Measurements from ENCODE around the gene POLR2H.

Gene POLR2H

GRCh38 chr3:184323696-184324095 lies 37.8 kb upstream of the POLR2H start:
- H3K27me3 ChIP-seq (ENCODE audit: control insufficient read depth, insufficient read depth, low read length) = no peaks in the 10 kb centered on the region
- no peaks in the 10 kb centered on the region for H3K4me1 ChIP-seq (ENCODE audit: control insufficient read depth, insufficient read depth, low read length)
- WGBS (ENCODE audit: insufficient coverage, insufficient read length) = no CpG with 5 or more reads among the region's 8 CpGs
- no peak for DNase-seq (ENCODE audit: low read depth, low spot score)
- H3K4me3 ChIP-seq (ENCODE audit: low read length) = no peak overlapping the region
- H3K27ac ChIP-seq (ENCODE audit: low read length) = no peak overlapping the region
- no peaks in the 10 kb centered on the region for H3K9me3 ChIP-seq (ENCODE audit: control insufficient read depth, insufficient read depth, low read length)
- peaks cover 80% of the 10 kb centered on the region for H3K36me3 ChIP-seq (ENCODE audit: control insufficient read depth, insufficient read depth, low read length)

GRCh38 chr3:184325269-184325668 lies 36.2 kb upstream of the POLR2H start:
- WGBS (ENCODE audit: insufficient coverage, insufficient read length) = no CpG with 5 or more reads among the region's 13 CpGs
- no peak overlapping the region for H3K27ac ChIP-seq (ENCODE audit: low read length)

GRCh38 chr3:184325715-184326369 lies 35.7 kb upstream of the POLR2H start:
- Histone ChIP-seq H3K27me3 (ENCODE audit: control insufficient read depth, insufficient read depth, low read length) (no peaks in the 10 kb centered on the region), H3K4me3 (ENCODE audit: low read length) (no peak overlapping the region), H3K27ac (ENCODE audit: low read length) (no peak overlapping the region), H3K36me3 (ENCODE audit: control insufficient read depth, insufficient read depth, low read length) (peaks cover 76% of the 10 kb centered on the region), H3K4me1 (ENCODE audit: control insufficient read depth, insufficient read depth, low read length) (no peaks in the 10 kb centered on the region), H3K9me3 (ENCODE audit: control insufficient read depth, insufficient read depth, low read length) (no peaks in the 10 kb centered on the region)
- WGBS (ENCODE audit: insufficient coverage, insufficient read length) = no CpG with 5 or more reads among the region's 6 CpGs
- DNase-seq (ENCODE audit: low read depth, low spot score) = no peak

More at GRCh38 chr3:184325269-184325668, 36.2 kb upstream of the POLR2H start:
- no peak overlapping the region for H3K4me3 ChIP-seq (ENCODE audit: low read length)
- H3K36me3 ChIP-seq (ENCODE audit: control insufficient read depth, insufficient read depth, low read length) = peaks cover 81% of the 10 kb centered on the region
- H3K9me3 ChIP-seq (ENCODE audit: control insufficient read depth, insufficient read depth, low read length) = no peaks in the 10 kb centered on the region
- no peaks in the 10 kb centered on the region for H3K27me3 ChIP-seq (ENCODE audit: control insufficient read depth, insufficient read depth, low read length)
- no peaks in the 10 kb centered on the region for H3K4me1 ChIP-seq (ENCODE audit: control insufficient read depth, insufficient read depth, low read length)
- no peak for DNase-seq (ENCODE audit: low read depth, low spot score)

GRCh38 chr3:184327171-184327570 lies 34.3 kb upstream of the POLR2H start:
- H3K27ac ChIP-seq (ENCODE audit: low read length) = no peak overlapping the region
- no peaks in the 10 kb centered on the region for H3K9me3 ChIP-seq (ENCODE audit: control insufficient read depth, insufficient read depth, low read length)
- H3K4me3 ChIP-seq (ENCODE audit: low read length) = no peak overlapping the region
- no peaks in the 10 kb centered on the region for H3K4me1 ChIP-seq (ENCODE audit: control insufficient read depth, insufficient read depth, low read length)
- no peak for DNase-seq (ENCODE audit: low read depth, low spot score)
- H3K36me3 ChIP-seq (ENCODE audit: control insufficient read depth, insufficient read depth, low read length) = peaks cover 77% of the 10 kb centered on the region
- H3K27me3 ChIP-seq (ENCODE audit: control insufficient read depth, insufficient read depth, low read length) = no peaks in the 10 kb centered on the region
- no CpG with 5 or more reads among the region's 21 CpGs for WGBS (ENCODE audit: insufficient coverage, insufficient read length)

- Histone ChIP-seq H3K9me3 (ENCODE audit: control insufficient read depth, insufficient read depth, low read length) (no peaks in the 10 kb centered on the region), H3K4me3 (ENCODE audit: low read length) (no peak overlapping the region), H3K4me1 (ENCODE audit: control insufficient read depth, insufficient read depth, low read length) (no peaks in the 10 kb centered on the region), H3K27ac (ENCODE audit: low read length) (no peak overlapping the region), H3K36me3 (ENCODE audit: control insufficient read depth, insufficient read depth, low read length) (peaks cover 76% of the 10 kb centered on the region), H3K27me3 (ENCODE audit: control insufficient read depth, insufficient read depth, low read length) (no peaks in the 10 kb centered on the region)
- no CpG with 5 or more reads among the region's 3 CpGs for WGBS (ENCODE audit: insufficient coverage, insufficient read length)
- no peak for DNase-seq (ENCODE audit: low read depth, low spot score)
Observed at GRCh38 chr3:184328516-184328915, 33.0 kb upstream of the POLR2H start.

- no peaks in the 10 kb centered on the region for H3K27me3 ChIP-seq (ENCODE audit: control insufficient read depth, insufficient read depth, low read length)
- no peak overlapping the region for H3K4me3 ChIP-seq (ENCODE audit: low read length)
- H3K4me1 ChIP-seq (ENCODE audit: control insufficient read depth, insufficient read depth, low read length) = peaks cover 3% of the 10 kb centered on the region; the same call in 1 of the 2 replicates
- no peaks in the 10 kb centered on the region for H3K9me3 ChIP-seq (ENCODE audit: control insufficient read depth, insufficient read depth, low read length)
- no peak overlapping the region for H3K27ac ChIP-seq (ENCODE audit: low read length)
- peaks cover 47% of the 10 kb centered on the region for H3K36me3 ChIP-seq (ENCODE audit: control insufficient read depth, insufficient read depth, low read length)
- DNase-seq (ENCODE audit: low read depth, low spot score) = no peak
- WGBS (ENCODE audit: insufficient coverage, insufficient read length) = no CpG with 5 or more reads among the region's 10 CpGs
Observed at GRCh38 chr3:184332370-184333090, 29.0 kb upstream of the POLR2H start.

- WGBS (ENCODE audit: insufficient coverage, insufficient read length) = no CpG with 5 or more reads among the region's 6 CpGs
- no peaks in the 10 kb centered on the region for H3K27me3 ChIP-seq (ENCODE audit: control insufficient read depth, insufficient read depth, low read length)
- peaks cover 3% of the 10 kb centered on the region; the same call in 1 of the 2 replicates for H3K4me1 ChIP-seq (ENCODE audit: control insufficient read depth, insufficient read depth, low read length)
- no peak for DNase-seq (ENCODE audit: low read depth, low spot score)
- no peaks in the 10 kb centered on the region for H3K9me3 ChIP-seq (ENCODE audit: control insufficient read depth, insufficient read depth, low read length)
- H3K36me3 ChIP-seq (ENCODE audit: control insufficient read depth, insufficient read depth, low read length) = peaks cover 43% of the 10 kb centered on the region
- H3K27ac ChIP-seq (ENCODE audit: low read length) = no peak overlapping the region
- no peak overlapping the region for H3K4me3 ChIP-seq (ENCODE audit: low read length)
Observed at GRCh38 chr3:184333190-184333589, 28.3 kb upstream of the POLR2H start.

- Histone ChIP-seq H3K27ac (ENCODE audit: low read length) (no peak overlapping the region), H3K36me3 (ENCODE audit: control insufficient read depth, insufficient read depth, low read length) (peaks cover 38% of the 10 kb centered on the region)
Observed at GRCh38 chr3:184333700-184334099, 27.8 kb upstream of the POLR2H start.

GRCh38 chr3:184334470-184335158 lies 26.9 kb upstream of the POLR2H start:
- H3K27ac ChIP-seq (ENCODE audit: low read length) = no peak overlapping the region
- H3K4me1 ChIP-seq (ENCODE audit: control insufficient read depth, insufficient read depth, low read length) = peaks cover 6% of the 10 kb centered on the region
- WGBS (ENCODE audit: insufficient coverage, insufficient read length) = no CpG with 5 or more reads among the region's 15 CpGs
- H3K4me3 ChIP-seq (ENCODE audit: low read length) = no peak overlapping the region
- no peaks in the 10 kb centered on the region for H3K9me3 ChIP-seq (ENCODE audit: control insufficient read depth, insufficient read depth, low read length)
- H3K27me3 ChIP-seq (ENCODE audit: control insufficient read depth, insufficient read depth, low read length) = no peaks in the 10 kb centered on the region
- peaks cover 34% of the 10 kb centered on the region for H3K36me3 ChIP-seq (ENCODE audit: control insufficient read depth, insufficient read depth, low read length)
- DNase-seq (ENCODE audit: low read depth, low spot score) = no peak

More at GRCh38 chr3:184333700-184334099, 27.8 kb upstream of the POLR2H start:
- 100% methylated on average over 1 of the region's 3 CpGs for WGBS (ENCODE audit: insufficient coverage, insufficient read length)
- Histone ChIP-seq H3K4me3 (ENCODE audit: low read length) (no peak overlapping the region), H3K9me3 (ENCODE audit: control insufficient read depth, insufficient read depth, low read length) (no peaks in the 10 kb centered on the region), H3K27me3 (ENCODE audit: control insufficient read depth, insufficient read depth, low read length) (no peaks in the 10 kb centered on the region), H3K4me1 (ENCODE audit: control insufficient read depth, insufficient read depth, low read length) (peaks cover 3% of the 10 kb centered on the region; the same call in 1 of the 2 replicates)
- DNase-seq (ENCODE audit: low read depth, low spot score) = no peak

- H3K9me3 ChIP-seq (ENCODE audit: control insufficient read depth, insufficient read depth, low read length) = no peaks in the 10 kb centered on the region
- WGBS (ENCODE audit: insufficient coverage, insufficient read length) = no CpG with 5 or more reads among the region's 4 CpGs
- peaks cover 6% of the 10 kb centered on the region for H3K4me1 ChIP-seq (ENCODE audit: control insufficient read depth, insufficient read depth, low read length)
- no peak overlapping the region for H3K27ac ChIP-seq (ENCODE audit: low read length)
- H3K27me3 ChIP-seq (ENCODE audit: control insufficient read depth, insufficient read depth, low read length) = no peaks in the 10 kb centered on the region
- no peak for DNase-seq (ENCODE audit: low read depth, low spot score)
- peaks cover 34% of the 10 kb centered on the region for H3K36me3 ChIP-seq (ENCODE audit: control insufficient read depth, insufficient read depth, low read length)
- no peak overlapping the region; the same call in 1 of the 2 replicates for H3K4me3 ChIP-seq (ENCODE audit: low read length)
Observed at GRCh38 chr3:184335291-184335660, 26.2 kb upstream of the POLR2H start.
